ENCODE measurements around the gene BMPR1A.

Gene BMPR1A

DNA sequence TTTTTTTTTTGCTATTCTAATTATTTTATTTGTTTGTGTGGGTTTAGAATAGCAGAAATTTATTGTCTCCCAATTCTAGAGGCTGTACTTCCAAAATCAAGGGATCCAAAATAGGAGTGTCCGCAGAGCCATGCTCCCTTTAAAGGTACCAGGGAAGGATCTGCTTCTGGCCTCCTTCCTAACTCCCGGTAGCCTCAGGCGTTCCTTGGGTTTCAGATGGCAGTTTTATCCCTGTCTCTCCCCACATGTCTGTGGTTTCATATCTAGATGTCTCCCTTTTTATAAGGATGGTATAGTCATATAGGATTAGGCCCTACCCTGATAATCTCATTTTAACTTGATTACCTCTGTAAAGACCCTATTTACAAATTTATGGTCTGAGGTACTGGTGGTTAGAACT is 48.4 kb downstream of the BMPR1A start:
- no peak for DNase-seq

- DNase-seq, result no peak
Observed at GRCh38 chr10:86813101-86813500, 56.7 kb downstream of the BMPR1A start.

DNA sequence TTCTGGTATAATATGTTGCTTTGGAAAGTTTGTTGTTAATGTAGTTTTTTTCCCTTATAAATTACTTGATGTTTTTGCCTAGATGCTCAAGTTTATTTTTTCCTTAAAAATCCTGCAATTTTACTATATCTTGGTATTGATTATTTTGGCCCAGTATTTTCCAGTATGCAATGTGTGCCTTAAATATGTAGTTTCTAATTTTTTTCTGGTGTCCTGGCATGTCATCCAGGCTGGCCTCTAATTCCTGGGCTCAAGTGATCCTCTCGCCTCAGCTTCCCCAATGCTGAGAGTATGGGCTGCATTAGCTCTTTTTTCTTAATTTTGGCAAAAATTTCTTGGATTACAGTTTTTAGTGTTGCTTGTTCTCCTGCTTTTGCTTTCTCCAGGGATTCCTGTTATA is 57.6 kb downstream of the BMPR1A start:
- no peak for DNase-seq

- no peak for DNase-seq
Observed at GRCh38 chr10:86815035-86815617, 58.7 kb downstream of the BMPR1A start.

- DNase-seq, result no peak
Observed at GRCh38 chr10:86815640-86816039, 59.2 kb downstream of the BMPR1A start.

DNA sequence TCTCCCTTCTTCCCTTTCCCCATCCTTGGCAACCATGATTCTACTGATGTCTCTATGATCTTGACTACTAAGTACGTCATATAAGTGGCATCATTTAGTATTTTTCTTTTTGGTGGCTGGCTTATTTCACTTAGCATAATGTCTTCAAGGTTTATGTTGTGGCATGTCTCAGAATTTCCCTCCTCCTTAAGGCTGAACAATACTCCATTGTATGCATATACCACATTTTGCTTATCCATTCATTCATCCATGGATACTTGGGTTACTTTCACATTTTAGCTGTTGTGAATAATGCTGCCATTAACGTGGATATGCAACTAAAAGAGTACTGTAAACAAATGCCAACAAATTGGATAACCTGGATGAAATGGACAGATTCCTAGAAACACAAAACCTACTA is 60.8 kb downstream of the BMPR1A start:
- DNase-seq, result no peak

DNA sequence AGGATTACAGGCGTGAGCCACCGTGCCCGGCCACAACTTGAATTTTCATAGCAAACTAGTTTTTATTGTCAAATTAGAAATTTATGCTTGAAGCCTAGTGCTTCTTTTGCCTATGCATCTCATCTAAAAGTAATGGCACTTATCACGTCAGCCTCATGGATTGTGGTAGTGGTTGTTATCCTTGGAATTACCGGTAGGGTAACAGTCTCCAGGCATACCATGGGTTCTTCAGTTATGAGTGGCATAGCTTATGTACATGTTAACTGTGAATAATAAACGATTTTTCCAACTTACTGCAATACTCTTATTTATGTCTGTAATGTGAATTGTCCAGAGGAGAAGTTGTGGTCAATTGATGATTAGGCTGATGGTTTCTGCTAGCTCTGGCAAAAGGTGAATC is 63.1 kb downstream of the BMPR1A start:
- no peak for DNase-seq

DNA sequence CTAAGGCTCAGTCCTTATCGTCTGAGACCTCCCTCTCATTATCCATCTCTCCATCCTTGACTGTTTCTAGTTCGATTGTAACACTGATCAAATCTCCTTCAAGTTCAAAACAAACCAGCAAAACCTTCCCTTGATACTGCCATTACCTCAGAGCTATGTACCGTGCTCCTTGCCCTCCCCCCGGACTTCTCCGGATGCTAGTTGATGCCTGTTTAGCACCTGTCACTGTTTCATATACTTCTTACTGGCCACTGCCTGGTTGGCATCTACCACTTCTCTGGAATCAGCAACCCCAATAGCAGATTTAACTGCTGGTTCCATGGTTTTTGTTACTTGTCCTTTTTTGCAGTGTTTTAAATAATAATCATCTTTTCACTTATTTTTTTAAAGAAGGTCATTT is 64.1 kb downstream of the BMPR1A start:
- DNase-seq, result no peak

- DNase-seq, result no peak
Observed at GRCh38 chr10:86821388-86821999, 65.1 kb downstream of the BMPR1A start.

GRCh38 chr10:86823565-86823964 is 67.1 kb downstream of the BMPR1A start:
- no peak for DNase-seq

GRCh38 chr10:86824151-86824550 is 67.7 kb downstream of the BMPR1A start:
- DNase-seq, result no peak

GRCh38 chr10:86825366-86825765 is 68.9 kb downstream of the BMPR1A start:
- no peak for DNase-seq

DNA sequence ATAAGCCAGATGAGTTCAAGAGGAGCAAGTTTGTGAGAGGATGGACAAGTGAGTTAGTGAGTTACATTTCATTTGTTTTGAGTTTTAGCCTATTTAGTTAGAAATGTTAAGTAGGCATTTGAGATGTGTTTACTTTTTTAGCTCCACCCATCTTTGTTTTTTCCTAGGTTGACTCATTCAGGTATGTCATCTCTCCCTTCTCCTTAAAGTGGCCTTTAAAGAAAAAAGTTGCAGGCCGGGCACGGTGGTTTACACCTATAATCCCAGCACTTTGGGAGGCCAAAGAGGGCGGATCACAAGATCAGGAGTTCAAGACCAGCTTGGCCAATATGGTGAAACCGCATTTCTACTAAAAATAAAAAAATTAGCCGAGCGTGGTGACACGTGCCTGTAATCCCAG is 71.2 kb downstream of the BMPR1A start:
- DNase-seq, result no peak

- no peak for DNase-seq
Observed at GRCh38 chr10:86828145-86828544, 71.7 kb downstream of the BMPR1A start.

- no peak for DNase-seq
Observed at GRCh38 chr10:86829472-86829871, 73.1 kb downstream of the BMPR1A start.

- no peak for DNase-seq
Observed at GRCh38 chr10:86830043-86830591, 73.7 kb downstream of the BMPR1A start.

- DNase-seq, result no peak
Observed at GRCh38 chr10:86833969-86834368, 77.5 kb downstream of the BMPR1A start.

- no peak for DNase-seq
Observed at GRCh38 chr10:86836044-86836443, 79.6 kb downstream of the BMPR1A start.

GRCh38 chr10:86837663-86838062 is 81.2 kb downstream of the BMPR1A start:
- DNase-seq, result no peak

DNA sequence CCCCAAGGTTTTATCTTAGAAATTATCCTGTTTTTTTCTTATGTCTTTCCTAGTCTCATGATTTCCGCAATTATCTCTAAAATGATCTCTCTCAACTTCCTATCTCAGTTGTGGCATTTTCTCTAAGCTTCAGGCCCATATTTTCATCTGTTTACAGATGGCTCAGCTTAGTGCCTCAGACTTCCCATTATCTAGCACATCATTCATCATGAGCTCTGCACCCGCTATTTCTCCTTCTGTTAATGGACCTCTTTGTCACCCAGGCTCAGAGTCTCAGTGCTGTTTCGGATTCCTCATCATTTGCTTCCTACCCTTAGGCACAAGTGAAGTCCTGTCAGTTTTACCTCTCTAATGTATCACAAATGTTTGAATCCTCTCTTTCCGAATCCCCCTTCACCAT is 84.1 kb downstream of the BMPR1A start:
- no peak for DNase-seq

GRCh38 chr10:86846088-86846487 is 89.7 kb downstream of the BMPR1A start:
- no peak for DNase-seq

GRCh38 chr10:86848747-86849146 is 92.3 kb downstream of the BMPR1A start:
- DNase-seq, result no peak

GRCh38 chr10:86849181-86849894 is 92.9 kb downstream of the BMPR1A start:
- DNase-seq, result no peak

DNA sequence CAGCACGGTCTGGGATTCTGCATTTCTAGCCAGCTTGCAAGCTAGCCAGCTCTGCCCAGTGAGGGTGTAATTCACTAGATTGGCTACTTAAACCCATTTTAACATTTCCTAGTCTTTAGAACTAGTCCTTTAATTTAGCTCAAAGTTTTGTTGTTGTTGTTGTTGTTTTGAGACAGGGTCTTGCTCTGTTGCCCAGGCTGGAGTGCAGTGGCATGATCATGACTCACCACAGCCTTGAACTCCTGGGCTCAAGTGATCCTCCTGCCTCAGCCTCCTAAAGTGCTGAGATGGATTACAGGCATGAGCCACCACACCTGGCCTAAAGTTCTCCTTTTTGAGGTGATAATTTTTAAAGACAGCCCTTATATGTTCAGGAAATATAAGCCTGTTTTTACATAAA is 94.1 kb downstream of the BMPR1A start:
- DNase-seq, result no peak
